SK-MEL-5 (cell line): ENCODE results near the gene NKAIN2. TPM values are rescaled to one million over a fixed set of nuclear protein-coding genes. Genes with fewer than 3 reads are reported as not detected.
"Not testable (repeated sequence)": the region's sequence is repeated elsewhere in the genome, so short reads cannot be mapped to it uniquely, and the experiment has no call there.

Experiments
- DNase-seq: peaks from one replicate; pipeline ENCODE4 v3.0.0-alpha.2; 2016; ENCODE audit warnings: low read depth, low spot score
- in situ Hi-C: cut with HindIII; loops from 2 replicates; pipeline ENCODE4 v1.10.0; 2016; ENCODE audit warnings: low sequenced_read_pairs, high pct_unique_total_duplicates, low pct_unique_long_range_greater_than_20kb
- total RNA-seq: library from RNA; depleted of rRNA; stranded (reverse); fragments of >200 nt; shearing (Covaris generic); gene quantifications from 2 replicates; pipeline ENCODE4 v1.2.3, GENCODE V29; 2014

Gene NKAIN2
- total RNA-seq, 1 experiment from 2014 or later: not detected

- in situ Hi-C loops: no loop called here
Measured at GRCh38 chr6:124283486-124283885, 479.8 kb downstream of the NKAIN2 start.

GRCh38 chr6:124285146-124285545 is 481.5 kb downstream of the NKAIN2 start:
- no peak for DNase-seq
- in situ Hi-C loops: no loop called here

More at GRCh38 chr6:124283486-124283885, 479.8 kb downstream of the NKAIN2 start:
- no peak for DNase-seq

- in situ Hi-C loops: no loop called here
- no peak for DNase-seq
Measured at GRCh38 chr6:124294574-124295200, 491.0 kb downstream of the NKAIN2 start.

GRCh38 chr6:124297507-124297906 is 493.8 kb downstream of the NKAIN2 start:
- no peak for DNase-seq
- in situ Hi-C loops: no loop called here

- in situ Hi-C loops: no loop called here
- DNase-seq: no peak
Measured at GRCh38 chr6:124298730-124299129, 495.1 kb downstream of the NKAIN2 start.

GRCh38 chr6:124300907-124301306 is 497.2 kb downstream of the NKAIN2 start:
- in situ Hi-C loops, DNase-seq: not testable (repeated sequence)

GRCh38 chr6:124303971-124304370 is 500.3 kb downstream of the NKAIN2 start:
- DNase-seq: no peak
- in situ Hi-C loops: no loop called here

- in situ Hi-C loops: no loop called here
- no peak for DNase-seq
Measured at GRCh38 chr6:124310139-124310538, 506.5 kb downstream of the NKAIN2 start.

- in situ Hi-C loops: no loop called here
- no peak for DNase-seq
Measured at GRCh38 chr6:124319410-124319809, 515.7 kb downstream of the NKAIN2 start.

- DNase-seq: no peak
- in situ Hi-C loops: no loop called here
Measured at GRCh38 chr6:124324237-124324636, 520.6 kb downstream of the NKAIN2 start.

GRCh38 chr6:124330197-124330596 is 526.5 kb downstream of the NKAIN2 start:
- no peak for DNase-seq
- in situ Hi-C loops: no loop called here

- no peak for DNase-seq
- in situ Hi-C loops: no loop called here
Measured at GRCh38 chr6:124334359-124334758, 530.7 kb downstream of the NKAIN2 start.

- no peak for DNase-seq
- in situ Hi-C loops: no loop called here
Measured at GRCh38 chr6:124339610-124340334, 536.1 kb downstream of the NKAIN2 start.

GRCh38 chr6:124348339-124348738 is 544.7 kb downstream of the NKAIN2 start:
- DNase-seq, in situ Hi-C loops: not testable (repeated sequence)

- in situ Hi-C loops: no loop called here
- no peak for DNase-seq
Measured at GRCh38 chr6:124355146-124355545, 551.5 kb downstream of the NKAIN2 start.

GRCh38 chr6:124356276-124356810 is 552.7 kb downstream of the NKAIN2 start:
- in situ Hi-C loops: no loop called here
- no peak for DNase-seq

- DNase-seq: no peak
- in situ Hi-C loops: no loop called here
Measured at GRCh38 chr6:124356811-124357210, 553.1 kb downstream of the NKAIN2 start.

GRCh38 chr6:124368131-124368530 is 564.5 kb downstream of the NKAIN2 start:
- in situ Hi-C loops: no loop called here
- DNase-seq: no peak

- in situ Hi-C loops: no loop called here
- DNase-seq: no peak
Measured at GRCh38 chr6:124371974-124372475, 568.4 kb downstream of the NKAIN2 start.
